HEK293 (cell line): Measurements from ENCODE around the gene B4GALT6.

Experiments used
- CTCF ChIA-PET: fragments of 350-600 bp; formaldehyde crosslinking; extraction: SDS; loops from one replicate; lab custom pipeline; 2021; ENCODE audit warnings: antibody characterized with exemption; lab: Yijun Ruan, JAX
- POLR2A ChIA-PET: fragments of 300-600 bp; formaldehyde crosslinking; extraction: SDS; loops from one replicate; lab custom pipeline; 2020; ENCODE audit warnings: antibody characterized with exemption, inconsistent platforms; lab: Yijun Ruan, JAX
- H3K27ac ChIP-seq: fragments of 200-500 bp; sonication (Bioruptor generic); 2 replicates; pipeline ENCODE4 v1.5.1; 2014; ENCODE audit warnings: low read depth, low read length, control low read depth, inconsistent platforms; ENCODE audit errors: extremely low read depth
- H3K36me3 ChIP-seq, 2 experiments: fragments of 200-500 bp in 1 of 2; sonication (Bioruptor generic) in 1 of 2; 1 replicate in 1 of 2; 2 replicates in 1 of 2; pipeline ENCODE4 v1.5.1; 2014 to 2017; ENCODE audit warnings: inconsistent platforms in 2 of 2, low read length in 2 of 2; ENCODE audit not compliant: control insufficient read depth in 2 of 2, insufficient read depth in 1 of 2
- H3K4me1 ChIP-seq: fragments of 200-500 bp; sonication (Bioruptor generic); 2 replicates; pipeline ENCODE4 v1.5.1; 2014; ENCODE audit warnings: mild to moderate bottlenecking, low read length, inconsistent platforms; ENCODE audit not compliant: control insufficient read depth, insufficient read depth
- H3K4me3 ChIP-seq: 2 replicates; pipeline ENCODE4 v1.5.1; 2011; ENCODE audit warnings: low read depth, mild to moderate bottlenecking, control low read depth, low read length, moderate library complexity
- H3K9me3 ChIP-seq: fragments of 200-500 bp; sonication (Bioruptor generic); 2 replicates; pipeline ENCODE4 v1.5.1; 2014; ENCODE audit warnings: low read depth, low read length, inconsistent platforms; ENCODE audit not compliant: control insufficient read depth, insufficient read depth
- FEZF1 ChIP-seq: fragments of 450-650 bp; formaldehyde crosslinking; IDR thresholded peaks from 2 replicates; pipeline ENCODE4 v1.5.1; 2016; ENCODE audit warnings: missing biosample characterization, missing genetic modification characterization
- KLF1 ChIP-seq: fragments of 450-650 bp; formaldehyde crosslinking; IDR thresholded peaks from 2 replicates; pipeline ENCODE4 v1.5.1; 2016; ENCODE audit warnings: missing biosample characterization, missing genetic modification characterization
- PRDM10 ChIP-seq: fragments of 450-650 bp; formaldehyde crosslinking; IDR thresholded peaks from 2 replicates; pipeline ENCODE4 v1.5.1; 2016; ENCODE audit warnings: missing biosample characterization, missing genetic modification characterization
- SCRT1 ChIP-seq: fragments of 450-650 bp; formaldehyde crosslinking; IDR thresholded peaks from 2 replicates; pipeline ENCODE4 v1.5.1; 2016; ENCODE audit warnings: missing biosample characterization, missing genetic modification characterization, borderline replicate concordance
- SP3 ChIP-seq: fragments of 450-650 bp; formaldehyde crosslinking; IDR thresholded peaks from 2 replicates; pipeline ENCODE4 v1.5.1; 2016; ENCODE audit warnings: missing biosample characterization, missing genetic modification characterization
- SP7 ChIP-seq: fragments of 450-650 bp; formaldehyde crosslinking; IDR thresholded peaks from 2 replicates; pipeline ENCODE4 v1.5.1; 2016; ENCODE audit warnings: missing biosample characterization, missing genetic modification characterization
- TCF7L2 ChIP-seq: IDR thresholded peaks from 2 replicates; pipeline ENCODE4 v1.6.1; 2011; ENCODE audit warnings: low read depth, mild to moderate bottlenecking, inconsistent platforms, low read length, moderate library complexity, borderline replicate concordance
- ZFP3 ChIP-seq: fragments of 450-650 bp; formaldehyde crosslinking; IDR thresholded peaks from 2 replicates; pipeline ENCODE4 v1.5.1; 2016; ENCODE audit warnings: low read depth, missing biosample characterization, missing genetic modification characterization
- ZFP37 ChIP-seq: fragments of 450-650 bp; formaldehyde crosslinking; IDR thresholded peaks from 2 replicates; pipeline ENCODE4 v1.5.1; 2016; ENCODE audit warnings: missing biosample characterization, missing genetic modification characterization
- ZNF18 ChIP-seq: fragments of 450-650 bp; formaldehyde crosslinking; IDR thresholded peaks from 2 replicates; pipeline ENCODE4 v1.5.1; 2016; ENCODE audit warnings: missing biosample characterization, missing genetic modification characterization
- ZNF19 ChIP-seq: fragments of 450-650 bp; formaldehyde crosslinking; IDR thresholded peaks from 2 replicates; pipeline ENCODE4; 2016; ENCODE audit warnings: missing biosample characterization, missing genetic modification characterization, low read depth
- ZNF280C ChIP-seq: fragments of 450-650 bp; formaldehyde crosslinking; IDR thresholded peaks from 2 replicates; pipeline ENCODE4 v1.5.1; 2016; ENCODE audit warnings: missing biosample characterization, missing genetic modification characterization
- ZNF341 ChIP-seq: fragments of 450-650 bp; formaldehyde crosslinking; IDR thresholded peaks from 2 replicates; pipeline ENCODE4; 2016; ENCODE audit warnings: low read depth, missing biosample characterization, missing genetic modification characterization
- ZNF404 ChIP-seq: fragments of 450-650 bp; formaldehyde crosslinking; IDR thresholded peaks from 2 replicates; pipeline ENCODE4 v1.5.1; 2017; ENCODE audit warnings: missing biosample characterization, missing genetic modification characterization
- ZNF518A ChIP-seq: fragments of 450-650 bp; formaldehyde crosslinking; conservative IDR thresholded peaks from 2 replicates; pipeline ENCODE4 v1.5.1; 2016; ENCODE audit warnings: low read depth, missing biosample characterization, missing genetic modification characterization
- ZNF555 ChIP-seq: fragments of 450-650 bp; formaldehyde crosslinking; conservative IDR thresholded peaks from 2 replicates; pipeline ENCODE4 v1.5.1; 2017; ENCODE audit warnings: missing biosample characterization, mild to moderate bottlenecking, missing genetic modification characterization, inconsistent platforms
- ZNF600 ChIP-seq: fragments of 450-650 bp; formaldehyde crosslinking; IDR thresholded peaks from 2 replicates; pipeline ENCODE4 v1.5.1; 2016; ENCODE audit warnings: missing biosample characterization, missing genetic modification characterization
- ZNF621 ChIP-seq: fragments of 450-650 bp; formaldehyde crosslinking; IDR thresholded peaks from 2 replicates; pipeline ENCODE4 v1.5.1; 2017; ENCODE audit warnings: missing biosample characterization, missing genetic modification characterization
- ZNF639 ChIP-seq: fragments of 450-650 bp; formaldehyde crosslinking; IDR thresholded peaks from 2 replicates; pipeline ENCODE4 v1.5.1; 2016; ENCODE audit warnings: missing biosample characterization, missing genetic modification characterization
- ZNF792 ChIP-seq: fragments of 450-650 bp; formaldehyde crosslinking; IDR thresholded peaks from 2 replicates; pipeline ENCODE4 v1.5.1; 2016; ENCODE audit warnings: missing biosample characterization, missing genetic modification characterization
- ZNF843 ChIP-seq: fragments of 450-650 bp; formaldehyde crosslinking; IDR thresholded peaks from 2 replicates; pipeline ENCODE4 v1.5.1; 2016; ENCODE audit warnings: missing biosample characterization, missing genetic modification characterization
- ZXDB ChIP-seq: fragments of 450-650 bp; formaldehyde crosslinking; IDR thresholded peaks from 2 replicates; pipeline ENCODE4 v1.5.1; 2016; ENCODE audit warnings: missing biosample characterization, missing genetic modification characterization

Gene B4GALT6

GRCh38 chr18:31657823-31658669 lies 26.3 kb downstream of the B4GALT6 start:
- CTCF ChIA-PET = interaction anchor here (0.5 to 1.2 kb wide), 7 partner anchors 10 to 87 kb away, joined by 3 to 6 read pairs (median 3); partner anchors contain the start of gene B4GALT6
- Histone ChIP-seq H3K9me3 (no peaks in the 10 kb centered on the region), H3K27ac (0 out of 2 replicates have a peak overlapping the region, but pooled peaks have one; percentile 0), H3K4me1 (peaks cover 13% of the 10 kb centered on the region), H3K36me3 (peaks cover 0 to 3% of the 10 kb centered on the region in 2 experiments; a peak in 1 of 3 replicates), H3K4me3 (no peak overlapping the region)
- POLR2A ChIA-PET = interaction anchor here (0.8 to 1.5 kb wide), 3 partner anchors 9 to 12 kb away, joined by 4 read pairs; no protein-coding TSS in a partner anchor
- peak; percentile 55 for TF ChIP-seq ZXDB (tag by site-specific recombination)
- peak; percentile 59; the same call in 1 of the 2 replicates for TF ChIP-seq SCRT1
- TF ChIP-seq ZFP37 = no peak
- TF ChIP-seq ZNF843 = peak; percentile 54
- TF ChIP-seq FEZF1 = peak; percentile 24
- TF ChIP-seq ZNF600 (tag by site-specific recombination) = 0 out of 2 replicates have a peak, but pooled peaks have one; percentile 40
- TF ChIP-seq ZNF555 (tag by site-specific recombination) = no peak
- TF ChIP-seq ZNF621 = no peak
- no peak for TF ChIP-seq ZNF19 (tag by site-specific recombination)
- no peak for TF ChIP-seq ZNF280C (tag by site-specific recombination)
- no peak for TF ChIP-seq SP3 (tag by site-specific recombination)
- peak; percentile 93 for TF ChIP-seq PRDM10 (tag by site-specific recombination)
- TF ChIP-seq ZNF404 (tag by site-specific recombination) = no peak
- TF ChIP-seq ZNF18 = no peak
- TF ChIP-seq ZFP3 (tag by site-specific recombination) = no peak
- TF ChIP-seq ZNF341 (tag by site-specific recombination) = peak; percentile 79
- TF ChIP-seq ZNF792 (tag by site-specific recombination) = 0 out of 2 replicates have a peak, but pooled peaks have one; percentile 40
- 0 out of 2 replicates have a peak, but pooled peaks have one; percentile 11 for TF ChIP-seq KLF1 (tag by site-specific recombination)
- TF ChIP-seq ZNF518A (tag by site-specific recombination) = no peak
- peak; percentile 28; the same call in 1 of the 2 replicates for TF ChIP-seq TCF7L2
- peak; percentile 70 for TF ChIP-seq SP7
- peak; percentile 50; the same call in 1 of the 2 replicates for TF ChIP-seq ZNF639 (tag by site-specific recombination)
